CD14-positive monocyte (primary cell): ENCODE measurements around the gene ANKRD17. TPM values are rescaled to one million over a fixed set of nuclear protein-coding genes. Genes with fewer than 3 reads are reported as not detected.

ENCODE experiments used
- DNase-seq, 3 donors: peaks; one replicate each; pipeline ENCODE4 v3.0.0-alpha.2; 2011 to 2022
- H2AFZ ChIP-seq: 2 replicates; pipeline ENCODE4 v1.6.0; 2012; ENCODE audit warnings: mild to moderate bottlenecking, low read depth, low read length, inconsistent platforms; ENCODE audit not compliant: insufficient read depth, poor library complexity, severe bottlenecking
- H3K27ac ChIP-seq, 2 donors: 1 replicate in 1 of 2; 2 replicates in 1 of 2; pipeline ENCODE4 v1.5.1; 2012 to 2013; ENCODE audit warnings: low read length in 2 of 2, control low read depth in 1 of 2, inconsistent platforms in 1 of 2, low read depth in 1 of 2, mild to moderate bottlenecking in 1 of 2
- H3K27me3 ChIP-seq, 2 donors: one replicate each; pipeline versions ENCODE4 v1.6.0 to v1.6.1; 2011 to 2013; ENCODE audit warnings: low read length in 2 of 2; ENCODE audit not compliant: control insufficient read depth in 2 of 2, insufficient read depth in 2 of 2
- H3K36me3 ChIP-seq, 2 donors: replicated peaks in 1 of 2; 1 replicate in 1 of 2; 2 replicates in 1 of 2; pipeline versions ENCODE4 v1.5.1 to v1.6.1; 2012 to 2013; ENCODE audit warnings: low read length in 2 of 2, control low read depth in 1 of 2, inconsistent platforms in 1 of 2, mild to moderate bottlenecking in 1 of 2; ENCODE audit not compliant: insufficient read depth in 2 of 2, control insufficient read depth in 1 of 2
- H3K4me1 ChIP-seq, 2 donors: 1 replicate in 1 of 2; 2 replicates in 1 of 2; pipeline versions ENCODE4 v1.5.1 to v1.6.1; 2012 to 2013; ENCODE audit warnings: low read length in 2 of 2, control low read depth in 1 of 2, inconsistent platforms in 1 of 2, mild to moderate bottlenecking in 1 of 2, moderate library complexity in 1 of 2; ENCODE audit not compliant: insufficient read depth in 2 of 2, control insufficient read depth in 1 of 2
- H3K4me2 ChIP-seq: replicated peaks from 2 replicates; pipeline ENCODE3; 2012; ENCODE audit warnings: low read length, moderate library complexity, mild to moderate bottlenecking; ENCODE audit not compliant: poor library complexity, severe bottlenecking; ENCODE audit errors: extremely low read depth
- H3K4me3 ChIP-seq, 3 experiments: fragments of 200-600 bp in 1 of 3; sonication (generic) in 1 of 3; replicated peaks in 1 of 3; 1 replicate in 2 of 3; 2 replicates in 1 of 3; pipeline ENCODE4 v1.5.1; 2011 to 2013; ENCODE audit warnings: low read length in 3 of 3, mild to moderate bottlenecking in 3 of 3, control low read depth in 2 of 3, low read depth in 2 of 3, inconsistent platforms in 1 of 3, moderate library complexity in 1 of 3
- H3K79me2 ChIP-seq: 2 replicates; pipeline ENCODE4 v1.6.0; 2012; ENCODE audit warnings: mild to moderate bottlenecking, control low read depth, inconsistent platforms, low read length, moderate library complexity; ENCODE audit not compliant: insufficient read depth
- H3K9ac ChIP-seq: 2 replicates; pipeline ENCODE4 v1.6.0; 2017; ENCODE audit warnings: low read length, mild to moderate bottlenecking; ENCODE audit not compliant: insufficient read depth, poor library complexity, severe bottlenecking
- H3K9me3 ChIP-seq, 2 donors: replicated peaks in 1 of 2; 1 replicate in 1 of 2; 2 replicates in 1 of 2; pipeline versions ENCODE4 v1.5.1 to v1.6.1; 2012 to 2013; ENCODE audit warnings: low read length in 2 of 2, control low read depth in 1 of 2; ENCODE audit not compliant: control insufficient read depth in 1 of 2, insufficient read depth in 1 of 2
- H4K20me1 ChIP-seq: 2 replicates; pipeline ENCODE4 v1.6.0; 2012; ENCODE audit warnings: mild to moderate bottlenecking, low read length, control low read depth, moderate library complexity; ENCODE audit not compliant: insufficient read depth
- H3K27ac Mint-ChIP-seq, 7 donors: one replicate each; pipeline ENCODE4 v1.8.0; 2020; ENCODE audit warnings: mild to moderate bottlenecking in 7 of 7, mixed read lengths in 7 of 7, moderate library complexity in 6 of 7, inconsistent platforms in 2 of 7
- H3K27me3 Mint-ChIP-seq, 3 donors: one replicate each; pipeline ENCODE4 v1.8.0; 2021 to 2022; ENCODE audit warnings: low read depth in 3 of 3, mild to moderate bottlenecking in 3 of 3, mixed read lengths in 3 of 3, moderate library complexity in 3 of 3, inconsistent platforms in 1 of 3
- H3K36me3 Mint-ChIP-seq, 2 donors: one replicate each; pipeline ENCODE4 v1.8.0; 2020; ENCODE audit warnings: mixed read lengths in 2 of 2, inconsistent platforms in 1 of 2, mild to moderate bottlenecking in 1 of 2
- H3K4me1 Mint-ChIP-seq: one replicate; pipeline ENCODE4 v1.8.0; 2020; ENCODE audit warnings: mild to moderate bottlenecking, mixed read lengths
- H3K4me3 Mint-ChIP-seq, 2 donors: one replicate each; pipeline ENCODE4 v1.8.0; 2020; ENCODE audit warnings: mild to moderate bottlenecking in 2 of 2, mixed read lengths in 2 of 2, moderate library complexity in 1 of 2
- H3K9me3 Mint-ChIP-seq, 7 donors: one replicate each; pipeline ENCODE4 v1.8.0; 2020 to 2022; ENCODE audit warnings: mixed read lengths in 7 of 7, mild to moderate bottlenecking in 6 of 7, moderate library complexity in 6 of 7, inconsistent platforms in 2 of 7
- WGBS: methylation state at CpG from one replicate; pipeline ENCODE4 v1.1.5; 2013; ENCODE audit warnings: missing lambda C conversion rate; ENCODE audit not compliant: insufficient coverage; 5-methylcytosine and 5-hydroxymethylcytosine counted together
- intact Hi-C, 2 donors: fragments of 100-400 bp; cut with micrococcal nuclease; formaldehyde crosslinking; loops; one replicate each; pipeline versions ENCODE4 v1.15.0 to v1.15.1; 2023
- polyA plus RNA-seq, 3 donors: library from polyadenylated mRNA; depleted of rRNA in 1 of 3; unstranded in 2 of 3; stranded (reverse) in 1 of 3; fragments of 300-500 nt in 2 of 3; fragments of >200 nt in 1 of 3; fragmentation: Illumina TruSeq in 2 of 3; gene quantifications; 1 replicate in 2 of 3; 2 replicates in 1 of 3; pipeline ENCODE4 v1.2.3, GENCODE V29; 2012 to 2021
- TF ChIP-seq, protein P1 (sequence below): fragments of 200-600 bp; IDR thresholded peaks from one replicate; pipeline ENCODE4 v1.8.0; 2022; ENCODE audit warnings: antibody characterized with exemption, mild to moderate bottlenecking

Gene ANKRD17
- polyA plus RNA-seq, 3 donors = 5.3 to 18.9 (median 9.0) TPM

DNA sequence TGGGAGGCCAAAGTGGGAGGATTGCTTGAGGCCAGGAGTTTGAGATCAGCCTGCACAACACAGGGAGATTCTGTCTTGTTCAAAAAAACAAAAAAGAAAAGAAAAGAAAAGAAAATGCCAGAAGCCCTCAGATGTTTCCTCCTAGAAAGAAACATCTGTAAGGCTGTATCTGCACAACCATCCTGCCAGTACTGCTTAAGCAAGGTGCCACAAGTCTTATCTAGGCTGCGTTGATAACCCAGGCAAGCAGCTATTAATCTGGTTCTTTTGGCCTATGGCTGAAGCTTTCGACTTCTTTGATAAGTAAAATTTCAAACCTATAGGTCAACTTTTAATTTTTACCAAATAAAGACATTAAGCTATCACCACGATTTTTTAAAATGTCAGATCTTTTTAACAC is 192.2 kb downstream of the ANKRD17 start:
- peaks cover 3% of the 10 kb centered on the region for H4K20me1 ChIP-seq
- peaks cover 16 to 57% of the 10 kb centered on the region in 2 donors for H3K36me3 ChIP-seq
- Mint-ChIP-seq H3K27ac (peak overlapping the region in 4 of 7 donors; percentile 9 to 60 (median 47)), H3K27me3 (peaks cover 0 to 3% (median 0%) of the 10 kb centered on the region in 3 donors), H3K36me3 (peaks cover 31 to 45% of the 10 kb centered on the region in 2 donors), H3K9me3 (no peaks in the 10 kb centered on the region), H3K4me1 (peaks cover 9% of the 10 kb centered on the region), H3K4me3 (no peak overlapping the region)
- peaks cover 35% of the 10 kb centered on the region for H3K79me2 ChIP-seq
- H3K4me1 ChIP-seq = peaks cover 8 to 10% of the 10 kb centered on the region in 2 donors
- 100% methylated on average over 1 of the region's 3 CpGs for WGBS
- TF ChIP-seq, protein P1, sequence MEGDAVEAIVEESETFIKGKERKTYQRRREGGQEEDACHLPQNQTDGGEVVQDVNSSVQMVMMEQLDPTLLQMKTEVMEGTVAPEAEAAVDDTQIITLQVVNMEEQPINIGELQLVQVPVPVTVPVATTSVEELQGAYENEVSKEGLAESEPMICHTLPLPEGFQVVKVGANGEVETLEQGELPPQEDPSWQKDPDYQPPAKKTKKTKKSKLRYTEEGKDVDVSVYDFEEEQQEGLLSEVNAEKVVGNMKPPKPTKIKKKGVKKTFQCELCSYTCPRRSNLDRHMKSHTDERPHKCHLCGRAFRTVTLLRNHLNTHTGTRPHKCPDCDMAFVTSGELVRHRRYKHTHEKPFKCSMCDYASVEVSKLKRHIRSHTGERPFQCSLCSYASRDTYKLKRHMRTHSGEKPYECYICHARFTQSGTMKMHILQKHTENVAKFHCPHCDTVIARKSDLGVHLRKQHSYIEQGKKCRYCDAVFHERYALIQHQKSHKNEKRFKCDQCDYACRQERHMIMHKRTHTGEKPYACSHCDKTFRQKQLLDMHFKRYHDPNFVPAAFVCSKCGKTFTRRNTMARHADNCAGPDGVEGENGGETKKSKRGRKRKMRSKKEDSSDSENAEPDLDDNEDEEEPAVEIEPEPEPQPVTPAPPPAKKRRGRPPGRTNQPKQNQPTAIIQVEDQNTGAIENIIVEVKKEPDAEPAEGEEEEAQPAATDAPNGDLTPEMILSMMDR = no peak
- H2AFZ ChIP-seq = no peak overlapping the region
- no peak overlapping the region for H3K4me2 ChIP-seq
- H3K27ac ChIP-seq = peak overlapping the region in 1 of 2 donors; percentile 59
- DNase-seq = no peak
- no peak overlapping the region for H3K4me3 ChIP-seq
- intact Hi-C loops = no loop called here
- H3K9ac ChIP-seq = no peak overlapping the region
- H3K27me3 ChIP-seq = no peaks in the 10 kb centered on the region
- no peaks in the 10 kb centered on the region for H3K9me3 ChIP-seq

DNA sequence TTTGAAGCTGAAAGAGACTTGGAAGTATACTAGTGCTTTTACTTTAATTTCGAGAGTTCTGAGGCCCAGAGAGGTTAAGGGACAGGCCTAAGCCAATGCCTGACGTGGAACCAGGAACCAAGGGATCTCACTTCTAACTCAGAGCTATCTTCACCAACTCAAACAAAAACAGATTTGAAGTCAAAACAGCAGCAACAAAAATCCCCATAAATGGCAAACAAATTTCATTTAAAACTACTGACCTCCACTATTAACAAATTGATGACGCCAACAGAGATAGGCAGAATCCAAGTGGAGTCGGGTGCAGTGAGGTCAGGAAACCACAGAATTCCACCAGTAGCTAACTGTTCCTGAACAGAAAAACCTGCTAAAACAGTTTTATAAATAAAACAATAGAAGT is 194.1 kb downstream of the ANKRD17 start:
- Histone ChIP-seq H3K36me3 (peaks cover 34 to 76% of the 10 kb centered on the region in 2 donors), H2AFZ (no peak overlapping the region), H3K4me2 (no peak overlapping the region), H3K27me3 (no peaks in the 10 kb centered on the region), H3K4me1 (peaks cover 3 to 5% of the 10 kb centered on the region in 2 donors), H3K9me3 (no peaks in the 10 kb centered on the region), H3K9ac (no peak overlapping the region), H3K4me3 (no peak overlapping the region), H4K20me1 (peaks cover 3% of the 10 kb centered on the region), H3K27ac (no peak overlapping the region), H3K79me2 (peaks cover 35% of the 10 kb centered on the region)
- H3K9me3 Mint-ChIP-seq = no peaks in the 10 kb centered on the region
- DNase-seq = no peak
- H3K36me3 Mint-ChIP-seq = peaks cover 43 to 63% of the 10 kb centered on the region in 2 donors
- intact Hi-C loops = no loop called here
- H3K27ac Mint-ChIP-seq = peak overlapping the region in 2 of 7 donors; percentile 4 to 38
- H3K4me3 Mint-ChIP-seq = no peak overlapping the region
- TF ChIP-seq, protein P1 = no peak
- WGBS = no CpG with 5 or more reads among the region's 4 CpGs
- H3K4me1 Mint-ChIP-seq = peaks cover 6% of the 10 kb centered on the region
- peaks cover 0 to 3% (median 0%) of the 10 kb centered on the region in 3 donors for H3K27me3 Mint-ChIP-seq
